Stimulated activated CD4-positive, alpha-beta T cell treated with anti-CD3 and anti-CD28 coated beads, Interleukin-2, amount 100 ng/mL, for 48 hours (primary cell): ENCODE results near the gene SLC25A21.
"Not testable (repeated sequence)": the region's sequence is repeated elsewhere in the genome, so short reads cannot be mapped to it uniquely, and the experiment has no call there.

Source experiments
- DNase-seq, 2 donors: peaks; one replicate each; pipeline ENCODE4 v3.0.0-alpha.2; 2020

Gene SLC25A21

DNA sequence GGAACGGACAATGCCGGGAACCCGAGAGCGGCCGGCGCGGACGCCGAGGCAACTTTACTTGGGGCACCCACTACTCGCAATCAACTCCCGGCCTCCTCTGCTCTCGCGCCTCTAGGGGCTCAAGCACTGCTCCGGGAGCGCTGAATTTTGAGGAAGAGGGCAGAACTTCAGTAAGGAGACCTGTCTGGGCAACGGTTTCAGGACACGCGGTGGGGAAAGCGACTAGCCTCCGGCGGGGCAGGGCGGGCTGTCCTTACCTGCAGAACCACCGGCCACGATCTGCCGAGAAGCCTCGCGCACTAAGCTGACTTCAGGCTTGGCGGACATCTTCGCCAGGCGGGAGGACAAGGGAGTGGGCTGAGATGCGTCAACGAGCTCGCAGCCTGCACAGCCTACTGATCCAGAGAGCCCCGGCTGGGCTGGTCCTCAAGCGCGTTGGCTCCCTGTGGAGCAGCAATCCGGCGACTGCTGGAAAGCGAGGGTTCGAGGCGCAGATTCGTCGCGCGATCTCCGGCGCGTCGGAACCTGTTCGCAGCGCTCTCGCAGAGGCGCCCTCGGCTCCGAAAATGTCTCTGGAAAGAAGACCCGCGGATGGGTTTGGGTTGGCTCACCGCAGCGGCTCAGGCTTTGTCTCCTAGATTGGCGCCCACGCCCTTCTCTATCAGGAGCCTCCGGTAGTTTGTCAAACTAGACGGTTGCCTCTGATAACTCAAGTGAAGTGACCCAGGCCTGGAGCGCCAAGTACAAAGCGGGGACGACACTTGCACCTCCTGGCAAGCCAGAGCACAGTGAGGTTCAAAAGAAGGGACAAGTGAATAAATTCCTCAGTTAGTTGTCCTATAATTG lies at the start of gene SLC25A21:
Gene SLC25A21, minus strand, starts transcription at position 583 of the 846 bp plus-strand sequence.
- DNase-seq: no peak

DNA sequence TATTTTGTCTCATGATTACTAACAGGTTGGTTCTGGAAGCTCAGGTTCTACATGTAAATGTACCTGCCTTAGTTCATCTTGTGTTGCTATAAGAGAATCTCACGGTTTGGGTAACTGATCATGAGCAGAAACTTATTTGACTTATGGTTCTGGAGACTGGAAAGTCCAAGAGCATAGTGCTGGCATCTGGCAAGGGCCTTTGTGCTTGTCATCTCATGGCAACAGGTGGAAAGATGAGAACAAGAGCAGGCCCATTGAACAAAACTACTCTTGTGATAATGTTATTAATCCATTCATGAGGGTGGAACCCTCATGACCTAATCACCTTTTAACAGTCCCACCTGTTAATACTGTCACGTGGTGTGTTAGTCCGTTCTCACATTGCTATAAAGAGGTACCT lies 48.7 kb upstream of the SLC25A21 start:
- no peak for DNase-seq

DNA sequence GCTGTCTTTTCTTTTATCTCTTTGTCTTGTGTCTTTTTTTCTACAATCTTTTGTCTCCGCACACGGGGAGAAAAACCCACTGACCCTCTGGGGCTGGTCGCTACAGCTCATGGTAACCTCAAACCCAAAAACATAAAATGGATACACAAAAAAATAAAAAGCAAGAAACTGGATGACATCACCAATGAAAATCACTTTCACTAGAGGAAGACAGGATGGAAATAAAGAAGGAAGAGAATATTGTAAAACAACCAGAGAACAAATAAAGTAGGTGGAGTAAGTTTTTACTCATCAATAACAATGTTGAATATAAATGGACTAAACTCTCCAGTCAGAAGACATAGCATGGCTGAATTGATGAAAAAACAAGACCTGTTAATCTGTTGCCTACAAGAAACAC lies 42.9 kb upstream of the SLC25A21 start:
- no peak for DNase-seq

DNA sequence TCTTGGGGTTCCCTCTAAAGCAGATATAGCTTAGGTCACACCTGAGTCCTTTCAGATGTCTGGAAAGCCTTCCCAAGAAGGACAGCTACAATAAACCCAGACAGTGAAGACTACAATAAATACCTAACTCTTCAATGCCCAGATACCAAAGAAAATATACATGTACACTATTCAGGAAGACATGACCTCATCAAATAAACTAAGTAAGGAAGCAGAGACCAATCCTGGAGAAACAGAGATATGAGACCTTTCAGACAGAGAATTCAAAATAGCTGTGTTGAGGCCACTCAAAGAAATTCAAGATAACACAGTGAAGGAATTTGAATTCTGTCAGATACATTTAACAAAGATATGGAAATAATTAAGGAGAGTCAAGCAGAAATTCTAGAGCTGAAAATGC lies 40.6 kb upstream of the SLC25A21 start:
- no peak for DNase-seq

DNA sequence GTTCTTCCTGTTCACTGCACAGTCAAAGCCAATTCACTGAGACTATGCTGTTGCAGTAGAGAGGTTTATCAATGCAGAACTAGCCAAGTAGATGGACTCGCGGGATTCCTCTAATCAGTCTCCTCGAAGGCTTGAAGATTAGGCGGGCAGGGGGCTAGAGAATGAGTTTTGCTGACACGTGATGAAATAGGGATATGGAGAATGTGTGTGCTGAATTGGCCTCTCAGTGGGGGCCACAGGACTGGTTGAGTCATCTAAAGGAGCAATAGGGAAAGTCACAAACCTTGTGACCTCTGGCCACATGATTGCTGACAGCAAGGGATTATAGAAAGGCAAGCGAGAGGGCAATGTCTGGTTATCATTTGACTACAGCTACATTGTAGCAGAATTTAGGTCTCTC lies 38.0 kb upstream of the SLC25A21 start:
- DNase-seq: no peak

DNA sequence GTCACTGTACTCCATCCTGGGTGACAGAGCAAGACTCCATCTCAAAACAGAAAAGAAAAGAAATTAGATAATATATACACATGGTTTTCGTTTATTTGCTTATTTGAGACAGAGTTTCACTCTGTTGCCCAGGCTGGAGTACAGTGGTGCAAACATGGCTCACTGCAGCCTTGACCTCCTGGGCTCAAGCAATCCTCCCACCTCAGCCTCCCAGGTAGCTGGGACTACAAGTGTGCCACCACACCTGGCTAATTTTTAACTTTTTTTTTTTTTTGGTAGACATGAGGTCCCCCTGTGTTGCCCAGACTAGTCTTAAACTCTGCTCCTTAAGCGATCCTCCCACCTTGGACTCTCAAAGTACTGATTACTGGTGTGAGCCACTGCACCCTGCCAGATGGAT lies 37.2 kb upstream of the SLC25A21 start:
- DNase-seq: not testable (repeated sequence)

DNA sequence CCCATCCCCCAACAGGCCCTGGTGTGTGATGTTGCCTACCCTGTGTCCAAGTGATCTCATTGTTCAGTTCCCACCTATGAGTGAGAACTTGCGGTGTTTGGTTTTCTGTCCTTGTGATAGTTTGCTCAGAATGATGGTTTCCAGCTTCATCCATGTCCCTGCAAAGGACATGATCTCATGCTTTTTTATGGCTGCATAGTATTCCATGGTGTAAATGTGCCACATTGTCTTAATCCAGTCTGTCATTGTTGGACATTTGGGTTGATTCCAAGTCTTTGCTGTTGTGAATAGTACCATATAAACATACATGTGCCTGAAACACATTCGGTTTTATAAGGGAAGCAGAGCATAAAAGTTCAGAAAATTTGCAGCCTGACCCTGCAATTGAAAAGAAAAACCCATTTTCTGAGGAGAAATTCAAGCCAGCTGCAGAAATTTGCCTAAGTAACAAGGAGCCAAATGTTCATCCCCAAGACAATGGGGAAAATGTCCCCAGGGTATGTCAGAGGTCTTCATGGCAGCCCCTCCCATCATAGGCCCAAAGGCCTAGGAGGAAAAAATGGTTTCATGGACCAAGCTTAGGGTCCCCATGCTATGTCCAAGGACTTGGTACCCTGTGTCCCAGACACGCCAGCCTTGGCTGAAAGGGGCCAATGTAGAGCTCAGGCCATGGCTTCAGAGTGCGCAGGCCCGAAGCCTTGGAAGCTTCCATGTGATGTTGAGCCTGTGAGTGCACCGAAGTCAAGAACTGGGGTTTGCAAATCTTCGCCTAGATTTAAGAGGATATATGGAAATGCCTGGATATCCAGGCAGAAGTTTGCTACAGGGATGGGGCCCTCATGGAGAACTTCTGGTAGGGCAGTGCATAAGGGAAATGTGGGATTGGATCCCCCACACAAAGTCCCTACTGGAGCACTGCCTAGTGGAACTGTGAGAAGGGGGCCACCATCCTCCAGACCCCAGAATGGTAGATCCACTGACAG lies 33.5 kb upstream of the SLC25A21 start:
- DNase-seq: not testable (repeated sequence)

DNA sequence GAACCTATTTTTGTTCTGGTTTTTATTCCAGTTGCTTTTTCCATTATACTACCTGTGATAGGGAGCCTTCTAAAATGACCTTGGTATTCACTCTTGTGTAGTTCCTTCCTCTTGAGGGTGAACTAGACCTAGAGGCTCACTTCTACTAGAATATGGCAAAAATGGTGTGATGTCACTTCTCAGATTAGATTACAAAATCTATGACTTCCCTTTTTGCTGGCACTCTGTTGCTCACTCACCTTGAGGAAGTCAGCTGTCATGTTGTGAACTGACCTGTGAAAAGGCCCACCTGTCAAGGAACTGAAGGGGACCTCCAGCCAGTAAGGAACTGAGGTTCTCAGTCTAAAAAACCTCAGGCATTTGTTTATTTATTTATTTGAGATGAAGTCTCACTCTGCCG lies 31.0 kb upstream of the SLC25A21 start:
- no peak for DNase-seq

DNA sequence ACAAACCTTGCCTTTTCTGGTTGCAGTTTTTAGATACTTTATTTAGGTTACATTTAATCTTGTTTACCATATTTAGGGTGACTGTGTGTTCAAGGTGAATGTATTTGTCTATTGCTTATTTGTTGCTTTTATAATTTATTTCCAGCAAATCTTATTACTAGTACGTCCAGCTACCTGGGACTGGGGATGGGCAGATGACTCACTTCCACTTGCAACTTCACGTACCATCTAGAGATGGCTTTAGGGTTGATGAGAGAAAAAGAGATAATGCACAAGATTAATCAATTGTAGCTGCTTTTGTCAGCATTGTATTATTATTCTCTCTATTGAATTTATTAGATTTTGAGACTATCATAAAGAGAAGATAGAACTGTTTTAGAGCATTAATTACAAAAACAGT lies 30.4 kb upstream of the SLC25A21 start:
- DNase-seq: no peak

DNA sequence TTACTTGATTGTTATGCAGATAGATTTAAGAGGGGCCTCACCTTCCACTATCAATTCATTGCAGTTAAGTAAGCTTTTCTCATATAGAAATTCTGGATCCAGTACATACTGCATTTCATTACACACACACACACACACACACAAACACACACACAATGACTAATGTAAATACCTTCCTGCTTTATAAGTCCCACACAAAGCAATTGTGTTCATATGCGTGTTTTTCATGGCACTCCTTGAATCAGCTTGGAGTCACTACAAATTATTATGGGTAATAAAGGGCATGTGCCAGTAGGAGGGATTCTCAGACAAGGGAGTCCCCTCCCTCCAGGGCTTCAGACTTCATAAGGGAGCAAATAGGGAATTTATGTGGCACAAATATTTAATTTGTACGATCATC lies 29.9 kb upstream of the SLC25A21 start:
- DNase-seq: no peak

DNA sequence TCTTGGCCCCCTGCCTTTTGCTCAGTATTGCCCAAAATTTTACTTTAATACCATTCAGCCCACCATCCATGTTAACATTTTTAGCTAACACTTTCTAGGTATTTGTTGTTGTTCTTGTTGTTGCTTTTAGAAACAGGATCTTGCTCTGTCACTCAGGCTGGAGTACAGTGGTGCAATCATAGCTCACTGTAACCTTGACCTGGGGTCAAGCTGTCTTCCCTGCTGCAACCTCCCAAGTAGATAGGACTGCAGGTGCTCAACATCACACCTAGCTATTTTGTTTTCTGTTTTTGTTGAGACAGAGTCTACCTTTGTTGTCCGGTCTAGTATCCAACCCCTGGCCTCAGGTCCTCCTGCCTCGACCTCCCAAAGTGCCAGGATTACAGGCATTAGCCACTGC lies 29.3 kb upstream of the SLC25A21 start:
- no peak for DNase-seq

DNA sequence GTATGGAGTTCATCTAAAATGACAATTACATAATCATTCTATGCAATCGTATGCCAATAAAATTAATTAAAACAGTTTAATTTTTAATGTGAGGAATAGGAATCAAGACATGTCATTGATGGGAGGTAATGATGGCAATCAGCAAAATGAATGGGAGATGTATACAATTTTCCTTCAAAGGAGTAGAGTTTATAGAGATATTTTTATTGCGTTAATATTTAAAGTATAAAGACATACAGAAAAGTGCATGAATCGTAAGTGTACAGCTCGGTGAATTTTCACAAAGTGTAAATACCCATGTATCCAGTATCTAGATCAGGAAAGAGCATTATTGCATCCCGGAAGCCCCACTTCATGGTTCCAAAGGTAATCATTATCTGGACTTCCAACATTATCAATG lies 26.5 kb upstream of the SLC25A21 start:
- DNase-seq: no peak

DNA sequence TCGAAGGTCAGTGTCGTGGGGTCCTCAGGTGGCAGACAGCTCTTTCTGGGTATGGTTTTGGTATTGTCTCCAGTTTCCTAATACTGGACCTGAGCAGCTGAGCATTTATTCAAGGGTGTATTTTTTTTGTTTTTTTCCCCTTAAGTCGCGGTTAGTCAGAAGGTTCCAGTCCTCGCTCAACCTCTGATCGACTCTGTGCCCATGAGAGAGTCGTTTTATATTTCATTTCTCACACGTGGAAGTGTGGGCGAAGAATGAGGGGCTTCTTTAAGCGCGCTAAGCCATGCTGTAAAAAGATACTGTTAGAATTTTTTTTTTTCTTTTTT lies 25.8 kb upstream of the SLC25A21 start:
- DNase-seq: no peak

DNA sequence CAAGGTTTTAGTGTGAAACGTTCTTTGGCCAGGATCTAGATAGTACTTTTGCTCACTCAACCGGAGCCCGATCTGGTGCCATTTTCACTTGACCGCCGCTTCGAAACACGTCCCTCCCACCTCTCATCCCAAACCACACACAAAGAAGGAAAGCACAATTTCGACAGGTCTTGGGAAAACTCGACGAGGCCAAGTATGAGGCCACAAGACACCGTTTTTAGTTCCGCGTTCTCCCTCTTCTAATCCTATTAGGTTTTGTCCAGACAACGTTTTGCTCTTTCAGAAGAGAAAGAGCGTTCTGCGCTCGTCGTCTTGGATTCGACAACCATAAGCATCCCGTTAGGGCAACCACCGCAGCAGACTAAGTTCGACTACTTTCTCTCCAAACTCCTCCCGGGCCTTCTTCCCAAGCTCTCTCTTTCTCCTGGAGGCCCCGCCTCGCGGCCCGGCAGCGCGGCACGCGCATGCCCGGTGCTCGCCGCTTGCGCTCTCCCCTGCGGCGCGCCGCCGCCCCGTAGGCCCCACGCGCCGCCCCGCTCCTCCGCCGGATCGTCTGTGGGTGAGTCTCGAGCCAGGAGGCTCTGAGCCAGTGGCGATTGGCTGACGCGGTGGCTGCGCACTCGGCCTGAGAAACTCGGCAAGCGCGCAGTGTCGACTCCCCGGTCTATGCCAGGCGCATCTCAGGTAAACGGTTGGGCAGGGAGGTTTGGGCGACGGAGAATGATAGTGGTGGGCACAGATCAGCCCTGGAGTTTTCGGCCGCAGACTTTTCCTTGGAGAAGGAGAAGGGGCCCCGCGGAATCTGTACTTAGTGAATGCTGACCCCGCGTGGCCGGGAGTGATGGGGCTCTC lies 25.2 kb upstream of the SLC25A21 start, which contains the start of gene MIPOL1:
Gene MIPOL1, plus strand, starts transcription at position 517 of the 852 bp plus-strand sequence. CDS start 49,952 bp downstream, outside the sequence.
- DNase-seq: peak; percentile 3 to 7

DNA sequence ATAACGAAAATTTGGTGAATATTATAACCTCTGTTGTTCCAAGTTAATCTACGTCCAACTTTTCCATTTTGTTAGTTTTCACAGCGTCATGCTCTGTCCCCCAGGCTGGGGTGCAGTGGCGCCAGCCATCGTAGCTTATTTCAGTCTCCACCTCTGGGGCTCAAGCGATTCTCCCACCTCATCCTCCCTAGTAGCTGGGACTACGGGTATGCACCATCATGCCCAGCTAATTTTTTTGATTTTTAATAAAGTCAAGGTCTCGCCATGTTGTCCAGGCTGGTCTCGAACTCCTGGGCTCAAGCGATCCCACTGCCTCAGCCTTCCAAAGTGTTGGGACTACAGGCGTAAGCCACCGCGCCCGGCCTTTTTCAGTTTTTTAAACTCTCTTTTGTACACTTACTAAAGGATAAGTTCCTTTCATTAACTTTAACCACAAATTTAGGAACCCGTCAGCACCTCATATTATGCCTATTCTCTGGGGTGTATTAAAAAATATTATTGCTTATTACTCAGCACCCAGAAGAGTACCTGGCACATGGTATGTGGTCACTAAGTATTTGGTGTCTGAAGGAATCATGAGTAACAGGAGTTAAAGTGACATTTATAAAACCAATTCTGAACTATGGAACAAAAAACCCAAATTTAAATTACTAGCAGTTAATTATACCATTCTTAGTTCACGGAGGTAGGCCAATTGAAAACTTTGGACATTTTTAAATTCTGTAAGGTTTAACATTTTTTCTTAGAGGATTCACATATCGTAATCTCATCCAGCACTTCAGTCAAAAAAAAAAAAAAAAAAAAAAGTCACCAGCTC lies 24.4 kb upstream of the SLC25A21 start:
- no peak for DNase-seq

DNA sequence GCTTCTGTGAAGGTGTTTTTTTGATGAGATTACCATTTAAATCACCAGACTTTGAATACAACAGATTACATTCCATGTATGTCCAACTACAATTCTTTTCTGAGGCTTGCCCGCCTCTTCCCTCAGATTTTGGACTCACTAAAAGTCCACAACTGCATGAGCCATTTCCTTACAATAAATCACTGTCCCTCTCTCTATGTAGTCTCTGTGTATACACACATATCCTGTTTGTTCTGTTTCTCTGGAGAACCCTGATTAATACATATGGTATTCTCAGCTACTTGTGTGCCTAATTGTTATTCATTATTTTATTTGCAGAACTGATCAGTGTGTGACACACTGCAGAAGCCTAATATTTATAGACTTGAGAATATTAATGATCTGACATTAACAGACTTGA lies 22.9 kb upstream of the SLC25A21 start:
- DNase-seq: no peak

DNA sequence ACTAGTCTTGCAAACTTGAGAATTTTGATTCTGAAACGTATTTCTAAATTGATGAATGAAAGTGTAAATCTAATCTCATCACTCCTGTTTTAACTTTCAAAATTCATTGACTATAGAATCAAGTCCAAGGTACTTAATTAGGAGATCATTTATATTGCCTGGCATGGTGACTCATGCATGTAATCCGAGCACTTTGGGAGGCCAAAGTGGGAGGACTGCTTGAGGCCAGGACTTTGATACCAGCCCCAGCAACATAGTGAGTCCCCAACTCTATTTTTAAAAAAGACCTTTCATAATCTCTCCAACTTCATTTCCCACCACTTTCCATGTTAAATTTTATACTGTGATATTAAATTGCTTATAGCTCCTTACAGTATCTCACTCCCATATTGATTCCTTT lies 22.3 kb upstream of the SLC25A21 start:
- no peak for DNase-seq

DNA sequence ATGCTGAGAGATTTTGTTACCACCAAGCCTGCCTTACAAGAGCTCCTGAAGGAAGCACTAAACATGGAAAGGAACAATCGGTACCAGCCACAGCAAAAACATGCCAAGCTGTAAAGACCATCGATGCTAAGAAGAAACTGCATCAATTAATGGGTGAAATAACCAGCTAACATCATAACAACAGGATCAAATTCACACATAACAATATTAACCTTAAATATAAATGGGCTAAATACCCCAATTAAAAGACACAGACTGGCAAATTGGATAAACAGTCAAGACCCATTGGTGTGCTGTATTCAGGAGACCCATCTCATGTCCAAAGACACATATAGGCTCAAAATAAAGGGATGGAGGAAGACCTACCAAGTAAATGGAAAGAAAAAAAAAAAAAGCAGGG lies 17.3 kb upstream of the SLC25A21 start:
- not testable (repeated sequence) for DNase-seq

DNA sequence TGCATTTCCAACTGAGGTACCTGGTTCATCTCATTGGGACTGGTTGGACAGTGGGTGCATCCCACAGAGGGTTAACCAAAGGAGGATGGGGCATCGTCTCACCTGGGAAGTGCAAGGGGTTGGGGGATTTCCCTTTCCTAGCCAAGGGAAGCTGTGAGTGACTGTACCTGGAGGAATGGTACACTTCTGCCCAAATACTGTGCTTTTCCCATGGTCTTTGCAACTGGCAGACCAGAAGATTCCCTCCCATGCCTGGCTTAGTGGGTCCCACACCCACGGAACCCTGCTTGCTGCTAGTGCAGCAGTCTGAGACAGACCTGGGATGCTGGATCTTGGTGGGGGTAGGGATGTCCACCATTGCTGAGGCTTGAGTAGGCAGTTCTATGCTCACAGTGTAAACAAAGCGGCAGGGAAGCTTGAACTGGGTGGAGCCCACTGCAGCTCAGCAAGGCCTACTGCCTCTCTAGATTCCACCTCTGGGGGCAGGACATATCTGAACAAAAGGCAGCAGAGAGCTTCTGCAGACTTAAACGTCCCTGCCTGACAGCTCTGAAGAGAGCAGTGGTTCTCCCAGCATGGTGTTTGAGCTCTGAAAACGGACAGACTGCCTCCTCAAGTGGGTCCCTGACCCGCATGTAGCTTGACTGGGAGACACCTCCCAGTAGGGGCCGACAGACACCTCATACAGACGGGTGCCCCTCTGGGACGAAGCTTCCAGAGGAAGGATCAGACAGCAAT lies 15.6 kb upstream of the SLC25A21 start:
- not testable (repeated sequence) for DNase-seq

DNA sequence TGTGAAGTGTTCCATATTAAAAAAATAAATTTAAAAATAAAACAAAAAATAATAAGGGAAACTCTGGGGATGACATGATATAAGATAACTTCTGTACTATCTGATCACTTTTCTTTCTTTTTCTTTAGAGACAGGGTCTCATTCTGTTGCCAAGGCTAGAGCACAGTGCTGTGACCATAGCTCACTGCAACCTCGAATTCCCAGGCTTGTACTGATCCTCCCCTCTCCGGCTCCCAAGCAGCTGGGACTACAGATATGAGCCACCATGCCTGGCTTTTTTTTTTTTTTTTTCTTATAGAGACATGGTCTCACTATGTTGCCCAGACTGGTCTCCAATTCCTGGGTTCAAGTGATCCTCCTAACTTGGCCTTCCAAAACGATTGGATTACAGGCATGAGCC lies 14.9 kb upstream of the SLC25A21 start:
- DNase-seq: no peak

DNA sequence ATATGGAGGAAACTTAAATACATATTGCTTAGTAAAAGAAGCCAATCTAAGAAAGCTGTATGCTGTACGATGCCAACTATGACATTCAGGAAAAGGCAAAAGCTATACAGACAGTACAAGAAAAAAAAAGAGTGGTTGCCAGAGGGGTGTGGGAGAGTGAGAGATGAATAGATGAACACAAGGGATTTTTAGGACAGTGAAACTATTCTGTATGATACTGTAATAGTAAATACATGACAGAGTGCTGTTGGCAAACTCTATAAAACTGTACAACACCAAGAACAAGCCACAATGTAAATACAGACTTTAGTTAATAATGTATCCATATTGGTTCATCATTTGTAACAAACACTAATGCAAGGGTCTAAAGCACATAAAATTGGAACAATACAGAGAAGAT lies 14.5 kb upstream of the SLC25A21 start:
- DNase-seq: no peak
